ENCODE data around the gene OGDH. TPM values are rescaled to one million over a fixed set of nuclear protein-coding genes. Genes with fewer than 3 reads are reported as not detected.
A peak's percentile ranks its signal among the peaks of the same experiment; 100 is the strongest.
"Not testable (repeated sequence)": the region's sequence is repeated elsewhere in the genome, so short reads cannot be mapped to it uniquely, and the experiment has no call there.

OGDH gene
- 67.1 TPM for total RNA-seq (ENCODE audit: unreplicated experiment)
- long read RNA-seq, full-length matches to known transcripts: 6 of 10 reads
- long read RNA-seq, partial matches to known transcripts: 3 of 10 reads
- long read RNA-seq, other reads (novel, unspliced or antisense): 1 of 10 reads

GRCh38 chr7:44606341-44607140 lies at the start of gene OGDH:
Gene OGDH (plus strand): TSS chr7:44606627. CDS start chr7:44624344, 17,717 bp downstream.
- no peak for TF ChIP-seq CTCF (IDR thresholded peaks at IDR 0.05; ENCODE audit: unreplicated experiment)
- Mint-ChIP-seq H3K36me3 (ENCODE audit: low read depth, unreplicated experiment) (peaks cover 5% of the 10 kb centered on the region), H3K9me3 (ENCODE audit: unreplicated experiment) (no peaks in the 10 kb centered on the region), H3K4me3 (ENCODE audit: unreplicated experiment) (peak within 1 kb of the TSS; percentile 97), H3K4me1 (ENCODE audit: unreplicated experiment) (peaks cover 13% of the 10 kb centered on the region), H3K27me3 (ENCODE audit: unreplicated experiment) (peaks cover 6% of the 10 kb centered on the region), H3K27ac (ENCODE audit: unreplicated experiment) (peak within 1 kb of the TSS; percentile 92)
- DNase-seq (ENCODE audit: low spot score): peak; percentile 99

GRCh38 chr7:44557485-44557884 lies 48.9 kb upstream of the OGDH start:
- no peak overlapping the region for H3K4me3 Mint-ChIP-seq (ENCODE audit: unreplicated experiment)
- H3K9me3 Mint-ChIP-seq (ENCODE audit: unreplicated experiment): no peaks in the 10 kb centered on the region
- TF ChIP-seq CTCF (IDR thresholded peaks at IDR 0.05; ENCODE audit: unreplicated experiment): no peak
- no peaks in the 10 kb centered on the region for H3K36me3 Mint-ChIP-seq (ENCODE audit: low read depth, unreplicated experiment)
- no peak overlapping the region for H3K27ac Mint-ChIP-seq (ENCODE audit: unreplicated experiment)
- no peak for DNase-seq (ENCODE audit: low spot score)
- H3K4me1 Mint-ChIP-seq (ENCODE audit: unreplicated experiment): no peaks in the 10 kb centered on the region
- H3K27me3 Mint-ChIP-seq (ENCODE audit: unreplicated experiment): no peaks in the 10 kb centered on the region

GRCh38 chr7:44559485-44559884 lies 46.9 kb upstream of the OGDH start:
- Mint-ChIP-seq H3K4me3 (ENCODE audit: unreplicated experiment) (no peak overlapping the region), H3K27ac (ENCODE audit: unreplicated experiment) (no peak overlapping the region), H3K9me3 (ENCODE audit: unreplicated experiment) (no peaks in the 10 kb centered on the region), H3K36me3 (ENCODE audit: low read depth, unreplicated experiment) (no peaks in the 10 kb centered on the region), H3K27me3 (ENCODE audit: unreplicated experiment) (peaks cover 6% of the 10 kb centered on the region), H3K4me1 (ENCODE audit: unreplicated experiment) (no peaks in the 10 kb centered on the region)
- no peak for DNase-seq (ENCODE audit: low spot score)
- no peak for TF ChIP-seq CTCF (IDR thresholded peaks at IDR 0.05; ENCODE audit: unreplicated experiment)

- Mint-ChIP-seq H3K9me3 (ENCODE audit: unreplicated experiment) (no peaks in the 10 kb centered on the region), H3K4me3 (ENCODE audit: unreplicated experiment) (no peak overlapping the region), H3K27ac (ENCODE audit: unreplicated experiment) (no peak overlapping the region), H3K36me3 (ENCODE audit: low read depth, unreplicated experiment) (peaks cover 1% of the 10 kb centered on the region), H3K4me1 (ENCODE audit: unreplicated experiment) (no peaks in the 10 kb centered on the region), H3K27me3 (ENCODE audit: unreplicated experiment) (peaks cover 6% of the 10 kb centered on the region)
- DNase-seq (ENCODE audit: low spot score): no peak
- TF ChIP-seq CTCF (IDR thresholded peaks at IDR 0.05; ENCODE audit: unreplicated experiment): no peak
Measured at GRCh38 chr7:44561481-44561880, 44.9 kb upstream of the OGDH start.

- H3K36me3 Mint-ChIP-seq (ENCODE audit: low read depth, unreplicated experiment): peaks cover 6% of the 10 kb centered on the region
- no peaks in the 10 kb centered on the region for H3K9me3 Mint-ChIP-seq (ENCODE audit: unreplicated experiment)
- peaks cover 9% of the 10 kb centered on the region for H3K27me3 Mint-ChIP-seq (ENCODE audit: unreplicated experiment)
- H3K4me1 Mint-ChIP-seq (ENCODE audit: unreplicated experiment): no peaks in the 10 kb centered on the region
- no peak overlapping the region for H3K4me3 Mint-ChIP-seq (ENCODE audit: unreplicated experiment)
- no peak for DNase-seq (ENCODE audit: low spot score)
- H3K27ac Mint-ChIP-seq (ENCODE audit: unreplicated experiment): no peak overlapping the region
- TF ChIP-seq CTCF (IDR thresholded peaks at IDR 0.05; ENCODE audit: unreplicated experiment): no peak
Measured at GRCh38 chr7:44561962-44562621, 44.3 kb upstream of the OGDH start.

- not testable (repeated sequence) for DNase-seq (ENCODE audit: low spot score); H3K27ac Mint-ChIP-seq (ENCODE audit: unreplicated experiment); H3K27me3 Mint-ChIP-seq (ENCODE audit: unreplicated experiment); H3K4me3 Mint-ChIP-seq (ENCODE audit: unreplicated experiment); H3K4me1 Mint-ChIP-seq (ENCODE audit: unreplicated experiment); H3K9me3 Mint-ChIP-seq (ENCODE audit: unreplicated experiment)
- H3K36me3 Mint-ChIP-seq (ENCODE audit: low read depth, unreplicated experiment): peaks cover 11% of the 10 kb centered on the region
Measured at GRCh38 chr7:44562622-44562962, 43.8 kb upstream of the OGDH start.
